GM12873 (cell line): ENCODE measurements around the gene KCNH4.

Source experiments
- CTCF ChIP-seq: IDR thresholded peaks from 2 replicates; pipeline ENCODE4 v1.5.1; 2012; ENCODE audit warnings: low read depth, mild to moderate bottlenecking, moderate library complexity, low read length, control low read depth; ENCODE audit not compliant: insufficient read depth; ENCODE audit errors: missing control alignments

Gene KCNH4

GRCh38 chr17:42135151-42135550, 45.8 kb downstream of the KCNH4 start:
- TF ChIP-seq CTCF: no peak

GRCh38 chr17:42133461-42134041, 47.4 kb downstream of the KCNH4 start:
- TF ChIP-seq CTCF: no peak

- no peak for TF ChIP-seq CTCF
Observed at GRCh38 chr17:42132941-42133340, 48.0 kb downstream of the KCNH4 start.

GRCh38 chr17:42131981-42132432, 48.9 kb downstream of the KCNH4 start:
- no peak for TF ChIP-seq CTCF

GRCh38 chr17:42131232-42131631, 49.7 kb downstream of the KCNH4 start:
- no peak for TF ChIP-seq CTCF

GRCh38 chr17:42130310-42130936, 50.5 kb downstream of the KCNH4 start:
- peak; percentile 28 for TF ChIP-seq CTCF

GRCh38 chr17:42129109-42129837, 51.7 kb downstream of the KCNH4 start:
- TF ChIP-seq CTCF: no peak
